Measurements from ENCODE around the gene SLC1A2.

- TF ChIP-seq CTCF (IDR thresholded peaks at IDR 0.05; ENCODE audit: insufficient read depth, low read depth, low read length), result no peak
- no peak for TF ChIP-seq EZH2 (IDR thresholded peaks at IDR 0.05; ENCODE audit: insufficient read depth, low read length)
Observed at GRCh38 chr11:35292279-35292678, 127.1 kb downstream of the SLC1A2 start.
